Measurements from ENCODE around the gene DNAL1. TPM values are rescaled to one million over a fixed set of nuclear protein-coding genes. Genes with fewer than 3 reads are reported as not detected.

The DNAL1 gene
- total and polyA plus RNA-seq, 4 donors, result 5.7 to 17.2 (median 12.4) TPM

- no peaks in the 10 kb centered on the region for H3K27me3 ChIP-seq (ENCODE audit: control insufficient read depth in 1 of 2, insufficient read depth in 2 of 2, low read length in 1 of 2)
- intact Hi-C loops (cut with DNase I), result loop anchor here (5.0 to 10.0 kb wide), 2 partner anchors 70 to 72 kb away; partner anchors contain the start of gene DNAL1 (in 2 of the 2)
- H3K9me3 ChIP-seq (ENCODE audit: control insufficient read depth, low read length), result no peaks in the 10 kb centered on the region
- 54% methylated on average over 7 of the region's 7 CpGs for WGBS, 2 donors
- peaks cover 0 to 5% of the 10 kb centered on the region in 2 donors for H3K36me3 ChIP-seq (ENCODE audit: control insufficient read depth in 1 of 2, insufficient read depth in 2 of 2, low read length in 1 of 2)
- no peak overlapping the region for H3K4me3 ChIP-seq (ENCODE audit: low read length in 2 of 2)
- no peak for ATAC-seq (ENCODE audit: low FRiP score)
- no peaks in the 10 kb centered on the region for H3K4me1 ChIP-seq (ENCODE audit: control insufficient read depth in 1 of 2, insufficient read depth in 2 of 2, low read length in 2 of 2)
- peak overlapping the region in 1 of 2 donors; percentile 22 for H3K27ac ChIP-seq (ENCODE audit: low read depth in 1 of 2, low read length in 2 of 2)
- DNase-seq, result no peak
Measured at GRCh38 chr14:73714656-73715081, 69.9 kb downstream of the DNAL1 start.

GRCh38 chr14:73715707-73716106 is 70.9 kb downstream of the DNAL1 start:
- no peak for ATAC-seq (ENCODE audit: low FRiP score)
- intact Hi-C loops (cut with DNase I), result loop anchor here in 1 of 2 donors (10.0 kb wide), 1 partner anchor 71 kb away; the partner anchor contains the start of gene DNAL1

GRCh38 chr14:73717266-73717665 is 72.5 kb downstream of the DNAL1 start:
- no peaks in the 10 kb centered on the region for H3K4me1 ChIP-seq (ENCODE audit: control insufficient read depth in 1 of 2, insufficient read depth in 2 of 2, low read length in 2 of 2)
- 57 to 59% methylated on average over 3 of the region's 3 CpGs for WGBS, 2 donors
- intact Hi-C loops (cut with DNase I), result loop anchor here in 1 of 2 donors (10.0 kb wide), 1 partner anchor 72 kb away; the partner anchor contains the start of gene DNAL1

More at GRCh38 chr14:73715707-73716106, 70.9 kb downstream of the DNAL1 start:
- H3K9me3 ChIP-seq (ENCODE audit: control insufficient read depth, low read length), result no peaks in the 10 kb centered on the region
- no peaks in the 10 kb centered on the region for H3K27me3 ChIP-seq (ENCODE audit: control insufficient read depth in 1 of 2, insufficient read depth in 2 of 2, low read length in 1 of 2)
- H3K4me1 ChIP-seq (ENCODE audit: control insufficient read depth in 1 of 2, insufficient read depth in 2 of 2, low read length in 2 of 2), result no peaks in the 10 kb centered on the region
- H3K36me3 ChIP-seq (ENCODE audit: control insufficient read depth in 1 of 2, insufficient read depth in 2 of 2, low read length in 1 of 2), result peaks cover 0 to 5% of the 10 kb centered on the region in 2 donors
- WGBS, 2 donors, result 88 to 90% methylated on average over 4 of the region's 4 CpGs
- H3K4me3 ChIP-seq (ENCODE audit: low read length in 2 of 2), result no peak overlapping the region
- H3K27ac ChIP-seq (ENCODE audit: low read depth in 1 of 2, low read length in 2 of 2), result no peak overlapping the region
- no peak for DNase-seq

GRCh38 chr14:73717711-73718417 is 73.1 kb downstream of the DNAL1 start:
- ATAC-seq (ENCODE audit: low FRiP score), result no peak

More at GRCh38 chr14:73717266-73717665, 72.5 kb downstream of the DNAL1 start:
- peaks cover 0 to 5% of the 10 kb centered on the region in 2 donors for H3K36me3 ChIP-seq (ENCODE audit: control insufficient read depth in 1 of 2, insufficient read depth in 2 of 2, low read length in 1 of 2)
- no peak overlapping the region for H3K4me3 ChIP-seq (ENCODE audit: low read length in 2 of 2)
- H3K27ac ChIP-seq (ENCODE audit: low read depth in 1 of 2, low read length in 2 of 2), result peak overlapping the region in 1 of 2 donors; percentile 16
- H3K27me3 ChIP-seq (ENCODE audit: control insufficient read depth in 1 of 2, insufficient read depth in 2 of 2, low read length in 1 of 2), result no peaks in the 10 kb centered on the region
- no peak for ATAC-seq (ENCODE audit: low FRiP score)
- H3K9me3 ChIP-seq (ENCODE audit: control insufficient read depth, low read length), result no peaks in the 10 kb centered on the region
- no peak for DNase-seq

GRCh38 chr14:73718418-73719251 is 73.8 kb downstream of the DNAL1 start:
- Histone ChIP-seq H3K4me3 (ENCODE audit: low read length in 2 of 2) (no peak overlapping the region), H3K27me3 (ENCODE audit: control insufficient read depth in 1 of 2, insufficient read depth in 2 of 2, low read length in 1 of 2) (no peaks in the 10 kb centered on the region), H3K4me1 (ENCODE audit: control insufficient read depth in 1 of 2, insufficient read depth in 2 of 2, low read length in 2 of 2) (no peaks in the 10 kb centered on the region), H3K36me3 (ENCODE audit: control insufficient read depth in 1 of 2, insufficient read depth in 2 of 2, low read length in 1 of 2) (peaks cover 0 to 5% of the 10 kb centered on the region in 2 donors), H3K27ac (ENCODE audit: low read depth in 1 of 2, low read length in 2 of 2) (no peak overlapping the region), H3K9me3 (ENCODE audit: control insufficient read depth, low read length) (no peaks in the 10 kb centered on the region)
- 66 to 72% methylated on average over 49 to 55 of the region's 55 CpGs for WGBS, 2 donors
- intact Hi-C loops (cut with DNase I), result loop anchor here in 1 of 2 donors (10.0 kb wide), 1 partner anchor 74 kb away; the partner anchor contains the start of gene DNAL1
- ATAC-seq (ENCODE audit: low FRiP score), result no peak
- peak in 1 of 2 donors; percentile 75 for DNase-seq

More at GRCh38 chr14:73717711-73718417, 73.1 kb downstream of the DNAL1 start:
- no peaks in the 10 kb centered on the region for H3K9me3 ChIP-seq (ENCODE audit: control insufficient read depth, low read length)
- no peaks in the 10 kb centered on the region for H3K4me1 ChIP-seq (ENCODE audit: control insufficient read depth in 1 of 2, insufficient read depth in 2 of 2, low read length in 2 of 2)
- peaks cover 0 to 5% of the 10 kb centered on the region in 2 donors for H3K36me3 ChIP-seq (ENCODE audit: control insufficient read depth in 1 of 2, insufficient read depth in 2 of 2, low read length in 1 of 2)
- no peak overlapping the region for H3K27ac ChIP-seq (ENCODE audit: low read depth in 1 of 2, low read length in 2 of 2)
- H3K27me3 ChIP-seq (ENCODE audit: control insufficient read depth in 1 of 2, insufficient read depth in 2 of 2, low read length in 1 of 2), result no peaks in the 10 kb centered on the region
- H3K4me3 ChIP-seq (ENCODE audit: low read length in 2 of 2), result no peak overlapping the region
- 45 to 46% methylated on average over 20 of the region's 20 CpGs for WGBS, 2 donors
- intact Hi-C loops (cut with DNase I), result loop anchor here in 1 of 2 donors (10.0 kb wide), 1 partner anchor 73 kb away; the partner anchor contains the start of gene DNAL1
- peak; percentile 70 to 80 for DNase-seq

GRCh38 chr14:73719361-73719760 is 74.6 kb downstream of the DNAL1 start:
- Histone ChIP-seq H3K27ac (ENCODE audit: low read depth in 1 of 2, low read length in 2 of 2) (no peak overlapping the region), H3K4me1 (ENCODE audit: control insufficient read depth in 1 of 2, insufficient read depth in 2 of 2, low read length in 2 of 2) (no peaks in the 10 kb centered on the region), H3K9me3 (ENCODE audit: control insufficient read depth, low read length) (no peaks in the 10 kb centered on the region), H3K27me3 (ENCODE audit: control insufficient read depth in 1 of 2, insufficient read depth in 2 of 2, low read length in 1 of 2) (no peaks in the 10 kb centered on the region), H3K36me3 (ENCODE audit: control insufficient read depth in 1 of 2, insufficient read depth in 2 of 2, low read length in 1 of 2) (peaks cover 0 to 5% of the 10 kb centered on the region in 2 donors), H3K4me3 (ENCODE audit: low read length in 2 of 2) (no peak overlapping the region)
- ATAC-seq (ENCODE audit: low FRiP score) (no peak), DNase-seq (no peak)
- intact Hi-C loops (cut with DNase I), result loop anchor here in 1 of 2 donors (10.0 kb wide), 1 partner anchor 75 kb away; the partner anchor contains the start of gene DNAL1
- WGBS, 2 donors, result 88 to 89% methylated on average over 13 of the region's 13 CpGs

GRCh38 chr14:73719791-73720190 is 75.0 kb downstream of the DNAL1 start:
- Histone ChIP-seq H3K27me3 (ENCODE audit: control insufficient read depth in 1 of 2, insufficient read depth in 2 of 2, low read length in 1 of 2) (no peaks in the 10 kb centered on the region), H3K9me3 (ENCODE audit: control insufficient read depth, low read length) (no peaks in the 10 kb centered on the region), H3K4me3 (ENCODE audit: low read length in 2 of 2) (no peak overlapping the region), H3K27ac (ENCODE audit: low read depth in 1 of 2, low read length in 2 of 2) (no peak overlapping the region), H3K4me1 (ENCODE audit: control insufficient read depth in 1 of 2, insufficient read depth in 2 of 2, low read length in 2 of 2) (no peaks in the 10 kb centered on the region), H3K36me3 (ENCODE audit: control insufficient read depth in 1 of 2, insufficient read depth in 2 of 2, low read length in 1 of 2) (peaks cover 0 to 5% of the 10 kb centered on the region in 2 donors)
- DNase-seq, result no peak
- WGBS, 2 donors, result 85 to 88% methylated on average over 8 of the region's 8 CpGs
- ATAC-seq (ENCODE audit: low FRiP score), result no peak
- intact Hi-C loops (cut with DNase I), result loop anchor here (5.0 to 10.0 kb wide), 2 partner anchors 75 to 168 kb away; partner anchors contain the start of genes DNAL1 (in 1 of the 2) and ZNF410 (in 1 of the 2)

GRCh38 chr14:73720636-73721035 is 75.8 kb downstream of the DNAL1 start:
- Histone ChIP-seq H3K27me3 (ENCODE audit: control insufficient read depth in 1 of 2, insufficient read depth in 2 of 2, low read length in 1 of 2) (no peaks in the 10 kb centered on the region), H3K27ac (ENCODE audit: low read depth in 1 of 2, low read length in 2 of 2) (no peak overlapping the region), H3K4me3 (ENCODE audit: low read length in 2 of 2) (no peak overlapping the region), H3K4me1 (ENCODE audit: control insufficient read depth in 1 of 2, insufficient read depth in 2 of 2, low read length in 2 of 2) (no peaks in the 10 kb centered on the region), H3K9me3 (ENCODE audit: control insufficient read depth, low read length) (no peaks in the 10 kb centered on the region), H3K36me3 (ENCODE audit: control insufficient read depth in 1 of 2, insufficient read depth in 2 of 2, low read length in 1 of 2) (peaks cover 0 to 5% of the 10 kb centered on the region in 2 donors)
- ATAC-seq (ENCODE audit: low FRiP score), result no peak
- no peak for DNase-seq
- intact Hi-C loops (cut with DNase I), result loop anchor here in 1 of 2 donors (5.0 kb wide), 1 partner anchor 167 kb away; the partner anchor contains the start of gene ZNF410
